Panc1 (cell line): ENCODE results near the gene YY1.

Experiments used
- POLR2AphosphoS5 ChIP-seq: IDR thresholded peaks from 2 replicates; pipeline ENCODE4 v1.6.1; 2012; ENCODE audit warnings: mild to moderate bottlenecking, low read depth, low read length, moderate library complexity
- SIN3A ChIP-seq: IDR thresholded peaks from 2 replicates; pipeline ENCODE4 v1.6.1; 2012; ENCODE audit warnings: low read depth, mild to moderate bottlenecking, low read length, moderate library complexity, borderline replicate concordance; ENCODE audit not compliant: insufficient read depth
- TF ChIP-seq, protein P1 (sequence below): fragments of 450-650 bp; IDR thresholded peaks from 2 replicates; pipeline ENCODE4 v1.5.1; 2017; ENCODE audit warnings: mild to moderate bottlenecking

- TF ChIP-seq, protein P1, sequence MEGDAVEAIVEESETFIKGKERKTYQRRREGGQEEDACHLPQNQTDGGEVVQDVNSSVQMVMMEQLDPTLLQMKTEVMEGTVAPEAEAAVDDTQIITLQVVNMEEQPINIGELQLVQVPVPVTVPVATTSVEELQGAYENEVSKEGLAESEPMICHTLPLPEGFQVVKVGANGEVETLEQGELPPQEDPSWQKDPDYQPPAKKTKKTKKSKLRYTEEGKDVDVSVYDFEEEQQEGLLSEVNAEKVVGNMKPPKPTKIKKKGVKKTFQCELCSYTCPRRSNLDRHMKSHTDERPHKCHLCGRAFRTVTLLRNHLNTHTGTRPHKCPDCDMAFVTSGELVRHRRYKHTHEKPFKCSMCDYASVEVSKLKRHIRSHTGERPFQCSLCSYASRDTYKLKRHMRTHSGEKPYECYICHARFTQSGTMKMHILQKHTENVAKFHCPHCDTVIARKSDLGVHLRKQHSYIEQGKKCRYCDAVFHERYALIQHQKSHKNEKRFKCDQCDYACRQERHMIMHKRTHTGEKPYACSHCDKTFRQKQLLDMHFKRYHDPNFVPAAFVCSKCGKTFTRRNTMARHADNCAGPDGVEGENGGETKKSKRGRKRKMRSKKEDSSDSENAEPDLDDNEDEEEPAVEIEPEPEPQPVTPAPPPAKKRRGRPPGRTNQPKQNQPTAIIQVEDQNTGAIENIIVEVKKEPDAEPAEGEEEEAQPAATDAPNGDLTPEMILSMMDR = no peak
- TF ChIP-seq POLR2AphosphoS5 (no peak), SIN3A (no peak)
Observed at GRCh38 chr14:100213587-100213955, 25.4 kb upstream of the YY1 start.
